HepG2 (cell line): Measurements from ENCODE around the gene TBC1D14. TPM values are rescaled to one million over a fixed set of nuclear protein-coding genes. Genes with fewer than 3 reads are reported as not detected.

Source experiments
- ATF3 ChIP-seq: sonication (generic); formaldehyde crosslinking; IDR thresholded peaks from 2 replicates; pipeline ENCODE4 v1.4.0; 2020; ENCODE audit warnings: missing genetic modification reagents
- CREM ChIP-seq, 2 experiments: sonication (generic) in 1 of 2; formaldehyde crosslinking in 1 of 2; IDR thresholded peaks; 2 replicates each; pipeline versions ENCODE4 v1.4.0 to v1.6.1; 2016 to 2020; ENCODE audit warnings: antibody characterized with exemption in 1 of 2, mild to moderate bottlenecking in 1 of 2, missing genetic modification reagents in 1 of 2
- EP300 ChIP-seq, 3 experiments: sonication (generic) in 1 of 3; formaldehyde crosslinking in 1 of 3; IDR thresholded peaks; 2 replicates each; pipeline versions ENCODE4 v1.5.1 to v1.6.1; 2011 to 2020; ENCODE audit warnings: low read depth in 2 of 3, low read length in 2 of 3, borderline replicate concordance in 1 of 3, improper control_type of control experiment in 1 of 3, mild to moderate bottlenecking in 1 of 3, missing genetic modification reagents in 1 of 3, moderate library complexity in 1 of 3
- FOSL2 ChIP-seq: sonication (generic); formaldehyde crosslinking; IDR thresholded peaks from 2 replicates; pipeline ENCODE4 v1.4.0; 2020; ENCODE audit warnings: missing genetic modification reagents
- HDAC2 ChIP-seq: sonication (generic); formaldehyde crosslinking; IDR thresholded peaks from 2 replicates; pipeline ENCODE4 v1.4.0; 2020; ENCODE audit warnings: missing genetic modification reagents
- HDAC6 ChIP-seq: fragments of 200-600 bp; sonication (generic); IDR thresholded peaks from 2 replicates; pipeline ENCODE4 v1.7.0; 2017; ENCODE audit warnings: mild to moderate bottlenecking, antibody characterized with exemption, low read length, low read depth
- JUND ChIP-seq: sonication (generic); formaldehyde crosslinking; IDR thresholded peaks from 2 replicates; pipeline ENCODE4 v1.8.0; 2022; ENCODE audit warnings: mild to moderate bottlenecking, missing genetic modification reagents
- KLF12 ChIP-seq: sonication (generic); formaldehyde crosslinking; IDR thresholded peaks from 2 replicates; pipeline ENCODE4 v1.4.0; 2020; ENCODE audit warnings: missing genetic modification reagents, borderline replicate concordance
- MTA1 ChIP-seq: sonication (generic); formaldehyde crosslinking; IDR thresholded peaks from 2 replicates; pipeline ENCODE4 v1.4.0; 2020; ENCODE audit warnings: missing genetic modification reagents, mild to moderate bottlenecking, borderline replicate concordance
- MTERF4 ChIP-seq: sonication (generic); formaldehyde crosslinking; IDR thresholded peaks from 2 replicates; pipeline ENCODE4 v1.8.0; 2023; ENCODE audit warnings: mild to moderate bottlenecking, missing genetic modification reagents
- NR2C2 ChIP-seq: sonication (generic); formaldehyde crosslinking; IDR thresholded peaks from 2 replicates; pipeline ENCODE4 v1.4.0; 2020; ENCODE audit warnings: missing genetic modification reagents, mild to moderate bottlenecking, moderate library complexity, borderline replicate concordance
- NR3C1 ChIP-seq: sonication (generic); formaldehyde crosslinking; IDR thresholded peaks from 2 replicates; pipeline ENCODE4 v1.4.0; 2020; ENCODE audit warnings: missing genetic modification reagents
- PREB ChIP-seq: sonication (generic); formaldehyde crosslinking; IDR thresholded peaks from 2 replicates; pipeline ENCODE4 v1.4.0; 2020; ENCODE audit warnings: missing genetic modification reagents
- RARA ChIP-seq: IDR thresholded peaks from 2 replicates; pipeline ENCODE4 v1.6.1; 2016; ENCODE audit warnings: missing genetic modification reagents, missing compliant biosample characterization
- SNAPC2 ChIP-seq: sonication (generic); formaldehyde crosslinking; IDR thresholded peaks from 2 replicates; pipeline ENCODE4 v1.8.1; 2022; ENCODE audit warnings: mild to moderate bottlenecking, missing genetic modification reagents
- SYNCRIP ChIP-seq: fragments of 200-400 bp; formaldehyde crosslinking; IDR thresholded peaks from 2 replicates; pipeline ENCODE4 v1.6.1; 2018; ENCODE audit warnings: mild to moderate bottlenecking, low read depth, low read length; ENCODE audit not compliant: insufficient read depth
- TBL1XR1 ChIP-seq: fragments of 150-350 bp; IDR thresholded peaks from 2 replicates; pipeline ENCODE4 v1.6.1; 2014; ENCODE audit warnings: borderline replicate concordance, low read length; ENCODE audit not compliant: partially characterized antibody
- TRIM22 ChIP-seq: fragments of 450-650 bp; IDR thresholded peaks from 2 replicates; pipeline ENCODE4 v1.6.1; 2017
- ZBTB7A ChIP-seq: sonication (generic); formaldehyde crosslinking; IDR thresholded peaks from 2 replicates; pipeline ENCODE4 v1.8.0; 2022; ENCODE audit warnings: mild to moderate bottlenecking, missing genetic modification reagents
- ZC3H13 ChIP-seq: sonication (generic); formaldehyde crosslinking; IDR thresholded peaks from 2 replicates; pipeline ENCODE4 v1.8.1; 2023; ENCODE audit warnings: mild to moderate bottlenecking, missing genetic modification reagents, moderate library complexity
- ZMYM2 ChIP-seq: sonication (generic); formaldehyde crosslinking; IDR thresholded peaks from 2 replicates; pipeline ENCODE4 v1.8.0; 2022; ENCODE audit warnings: mild to moderate bottlenecking, missing genetic modification reagents
- ZNF292 ChIP-seq: sonication (generic); formaldehyde crosslinking; IDR thresholded peaks from 2 replicates; pipeline ENCODE4 v1.8.1; 2022; ENCODE audit warnings: mild to moderate bottlenecking, low read depth, missing genetic modification reagents, borderline replicate concordance
- ZNF317 ChIP-seq: sonication (generic); formaldehyde crosslinking; IDR thresholded peaks from 2 replicates; pipeline ENCODE4 v1.5.0; 2020; ENCODE audit warnings: mild to moderate bottlenecking, missing genetic modification reagents
- ZNF354B ChIP-seq: sonication (generic); formaldehyde crosslinking; IDR thresholded peaks from 2 replicates; pipeline ENCODE4 v1.8.0; 2022; ENCODE audit warnings: mild to moderate bottlenecking, missing genetic modification reagents
- ZNF549 ChIP-seq: sonication (generic); formaldehyde crosslinking; IDR thresholded peaks from 2 replicates; pipeline ENCODE4 v1.5.0; 2020; ENCODE audit warnings: missing genetic modification reagents
- ZNF550 ChIP-seq: sonication (generic); formaldehyde crosslinking; IDR thresholded peaks from 2 replicates; pipeline ENCODE4 v1.4.0; 2020; ENCODE audit warnings: mild to moderate bottlenecking, missing genetic modification reagents, borderline replicate concordance
- ZNF644 ChIP-seq: IDR thresholded peaks from 2 replicates; pipeline ENCODE4 v1.6.1; 2016; ENCODE audit warnings: low read depth
- ZNF768 ChIP-seq: sonication (generic); formaldehyde crosslinking; IDR thresholded peaks from 2 replicates; pipeline ENCODE4 v1.4.0; 2020; ENCODE audit warnings: missing genetic modification reagents
- ZZZ3 ChIP-seq: sonication (generic); formaldehyde crosslinking; IDR thresholded peaks from 2 replicates; pipeline ENCODE4 v1.4.0; 2020; ENCODE audit warnings: missing genetic modification reagents, mild to moderate bottlenecking, borderline replicate concordance
- polyA plus RNA-seq, 8 experiments: library from polyadenylated mRNA; depleted of rRNA in 3 of 8; stranded (reverse) in 7 of 8; unstranded in 1 of 8; fragments of >200 nt; fragmentation: Illumina TruSeq in 4 of 8; extraction: Trizol in 4 of 8; gene quantifications; 2 replicates each; pipeline versions ENCODE4 v1.2.1 to v1.2.3, GENCODE V29; 2011 to 2016; ENCODE audit warnings: low read depth in 4 of 8, missing spikeins in 1 of 8, mixed read lengths in 1 of 8; ENCODE audit not compliant: insufficient read depth in 1 of 8
- total RNA-seq, 5 experiments: library from RNA; depleted of rRNA; stranded (reverse); fragments of >200 nt; fragmentation: Illumina TruSeq; extraction: Trizol; gene quantifications; 2 replicates each; pipeline ENCODE4 v1.2.3, GENCODE V29; 2016; ENCODE audit warnings: low read depth in 1 of 5

TBC1D14 gene
- total and polyA plus RNA-seq, 2 of the 13 experiments (the other 11 are each of a cell fraction or from before 2014, with no cell fraction given), result 29.5 to 46.5 TPM

GRCh38 chr4:6963139-6963611 is 53.5 kb downstream of the TBC1D14 start (continued):
- TF ChIP-seq TRIM22 (no peak), RARA (CRISPR knock-in tag) (0 out of 2 replicates have a peak, but pooled peaks have one; percentile 19), ZNF317 (CRISPR knock-in tag) (no peak), ZNF550 (CRISPR knock-in tag) (no peak), MTA1 (CRISPR knock-in tag) (no peak), ZC3H13 (no peak), PREB (CRISPR knock-in tag) (no peak), HDAC6 (no peak), NR3C1 (CRISPR knock-in tag) (no peak), NR2C2 (CRISPR knock-in tag) (peak; percentile 71; the same call in 1 of the 2 replicates), ZNF354B (CRISPR knock-in tag) (no peak), ZNF644 (CRISPR knock-in tag) (no peak), SNAPC2 (CRISPR knock-in tag) (no peak), ZBTB7A (CRISPR knock-in tag) (0 out of 2 replicates have a peak, but pooled peaks have one; percentile 40), FOSL2 (CRISPR knock-in tag) (peak; percentile 93), TBL1XR1 (no peak), HDAC2 (CRISPR knock-in tag) (peak; percentile 46; the same call in 1 of the 2 replicates), ZNF768 (peak; percentile 87), CREM (IDR thresholded peaks at IDR 0.05) (no peak), CREM (CRISPR knock-in tag; IDR thresholded peaks at IDR 0.05) (no peak), KLF12 (no peak), ZZZ3 (no peak), ZMYM2 (CRISPR knock-in tag) (no peak), ATF3 (CRISPR knock-in tag) (peak; percentile 66; the same call in 1 of the 2 replicates), ZNF549 (no peak), MTERF4 (CRISPR knock-in tag) (no peak), SYNCRIP (no peak), JUND (peak; percentile 78; the same call in 1 of the 2 replicates), EP300 (IDR thresholded peaks at IDR 0.05; ENCODE audit: low read depth in 2 of 2, low read length in 2 of 2) (no peak), EP300 (CRISPR knock-in tag; IDR thresholded peaks at IDR 0.05; ENCODE audit: borderline replicate concordance) (no peak), ZNF292 (peak; percentile 79; the same call in 1 of the 2 replicates)
